Astrocyte of the spinal cord (primary cell): Measurements from ENCODE around the gene CD52.
"Not testable (repeated sequence)": the region's sequence is repeated elsewhere in the genome, so short reads cannot be mapped to it uniquely, and the experiment has no call there.

ENCODE experiments used
- DNase-seq: peaks from one replicate; pipeline ENCODE4 v3.0.0; 2011; ENCODE audit warnings: low read depth, low spot score
- H3K4me3 ChIP-seq: 2 replicates; pipeline ENCODE4 v1.5.1; 2011; ENCODE audit warnings: low read depth, mild to moderate bottlenecking, low read length, moderate library complexity
- CTCF ChIP-seq: IDR thresholded peaks from 2 replicates; pipeline ENCODE4 v1.5.1; 2012; ENCODE audit warnings: low read depth, mild to moderate bottlenecking, low read length, inconsistent platforms
- in situ Hi-C: cut with HindIII; loops from 2 replicates; pipeline ENCODE4 v1.10.0; 2017; ENCODE audit warnings: low sequenced_read_pairs

CD52 gene

GRCh38 chr1:26302733-26303405 lies 14.9 kb upstream of the CD52 start:
- no peak for TF ChIP-seq CTCF
- no peak overlapping the region for H3K4me3 ChIP-seq
- DNase-seq, result peak; percentile 52
- in situ Hi-C loops, result no loop called here

GRCh38 chr1:26305667-26306289 lies 12.0 kb upstream of the CD52 start:
- in situ Hi-C loops, result no loop called here
- H3K4me3 ChIP-seq, result peak overlapping the region; percentile 94

GRCh38 chr1:26306290-26307229 lies 11.2 kb upstream of the CD52 start, which contains the start of gene UBXN11:
Gene UBXN11, minus strand, starts transcription at chr1:26306636. Its CDS starts 3,753 bp downstream, at chr1:26302883.
- TF ChIP-seq CTCF, result no peak
- in situ Hi-C loops, result no loop called here
- peak within 1 kb of the TSS; percentile 94 for H3K4me3 ChIP-seq

More at GRCh38 chr1:26305667-26306289, 12.0 kb upstream of the CD52 start:
- no peak for TF ChIP-seq CTCF
- no peak for DNase-seq

GRCh38 chr1:26307363-26307781 lies 10.4 kb upstream of the CD52 start:
- no peak for DNase-seq
- no peak for TF ChIP-seq CTCF
- in situ Hi-C loops, result no loop called here
- no peak overlapping the region for H3K4me3 ChIP-seq

More at GRCh38 chr1:26306290-26307229, 11.2 kb upstream of the CD52 start, which contains the start of gene UBXN11:
- peak; percentile 94 for DNase-seq

- DNase-seq, H3K4me3 ChIP-seq, in situ Hi-C loops: not testable (repeated sequence)
These were observed 9.5 kb upstream of the CD52 start for GRCh38 chr1:26307966-26308899.

- in situ Hi-C loops, result no loop called here
- no peak overlapping the region for H3K4me3 ChIP-seq
- no peak for DNase-seq
- no peak for TF ChIP-seq CTCF
These were observed 3.3 kb upstream of the CD52 start for GRCh38 chr1:26314501-26314900.
